ENCODE data around the gene CLSTN2. TPM values are rescaled to one million over a fixed set of nuclear protein-coding genes. Genes with fewer than 3 reads are reported as not detected.

CLSTN2 gene
- total and polyA plus RNA-seq, 4 donors = 0.09 to 2.2 (median 0.55) TPM

GRCh38 chr3:139970526-139970925 lies 35.5 kb downstream of the CLSTN2 start:
- H3K9ac ChIP-seq (ENCODE audit: low read depth in 1 of 2, low read length in 2 of 2) = no peak overlapping the region
- H3K36me3 ChIP-seq (ENCODE audit: control insufficient read depth in 4 of 4, insufficient read depth in 3 of 4, low read depth in 1 of 4, low read length in 3 of 4) = no peaks in the 10 kb centered on the region
- H3K4me1 ChIP-seq (ENCODE audit: control insufficient read depth in 4 of 4, insufficient read depth in 4 of 4, low read length in 3 of 4) = no peaks in the 10 kb centered on the region
- no peaks in the 10 kb centered on the region for H3K9me3 ChIP-seq (ENCODE audit: control insufficient read depth in 4 of 4, low read length in 3 of 4)
- WGBS = 86% methylated on average over 5 of the region's 5 CpGs
- no peak overlapping the region for H3K4me3 ChIP-seq (ENCODE audit: low read depth in 1 of 3, low read length in 3 of 3)
- H3K27me3 ChIP-seq (ENCODE audit: control insufficient read depth in 4 of 4, insufficient read depth in 4 of 4, low read length in 3 of 4) = no peaks in the 10 kb centered on the region
- TF ChIP-seq FOXA1 (IDR thresholded peaks at IDR 0.05) = no peak
- TF ChIP-seq HNF4G (IDR thresholded peaks at IDR 0.05) = no peak
- no peak for TF ChIP-seq NR2F2 (IDR thresholded peaks at IDR 0.05)
- no peak for TF ChIP-seq RXRA (IDR thresholded peaks at IDR 0.05)
- no peak for TF ChIP-seq REST (IDR thresholded peaks at IDR 0.05)
- no peak for TF ChIP-seq GABPA (IDR thresholded peaks at IDR 0.05 in 1 of 2, conservative IDR thresholded peaks at IDR 0.05 in 1 of 2)
- no peak for TF ChIP-seq HNF4A (conservative IDR thresholded peaks at IDR 0.05)
- no peak for TF ChIP-seq RAD21 (IDR thresholded peaks at IDR 0.05)
- no peak for TF ChIP-seq FOXA2 (IDR thresholded peaks at IDR 0.05)
- TF ChIP-seq ATF3 (IDR thresholded peaks at IDR 0.05) = no peak
- no peak for TF ChIP-seq EGR1 (IDR thresholded peaks at IDR 0.05; ENCODE audit: low read depth in 2 of 2)
- no peak overlapping the region for H3K27ac ChIP-seq (ENCODE audit: low read depth in 1 of 2, low read length in 2 of 2)
- no peak for DNase-seq (ENCODE audit: low spot score)

- DNase-seq (ENCODE audit: low spot score) = no peak
- TF ChIP-seq RAD21 (IDR thresholded peaks at IDR 0.05) (no peak), YY1 (IDR thresholded peaks at IDR 0.05) (no peak)
- H3K9me3 ChIP-seq (ENCODE audit: control insufficient read depth in 4 of 4, low read length in 3 of 4) = no peaks in the 10 kb centered on the region
- H3K9ac ChIP-seq (ENCODE audit: low read depth in 1 of 2, low read length in 2 of 2) = no peak overlapping the region
- no peaks in the 10 kb centered on the region for H3K36me3 ChIP-seq (ENCODE audit: control insufficient read depth in 4 of 4, insufficient read depth in 3 of 4, low read depth in 1 of 4, low read length in 3 of 4)
- H3K27me3 ChIP-seq (ENCODE audit: control insufficient read depth in 4 of 4, insufficient read depth in 4 of 4, low read length in 3 of 4) = no peaks in the 10 kb centered on the region
- H3K4me3 ChIP-seq (ENCODE audit: low read depth in 1 of 3, low read length in 3 of 3) = no peak overlapping the region
- no peaks in the 10 kb centered on the region for H3K4me1 ChIP-seq (ENCODE audit: control insufficient read depth in 4 of 4, insufficient read depth in 4 of 4, low read length in 3 of 4)
- WGBS = 91% methylated on average over 2 of the region's 2 CpGs
- no peak overlapping the region for H3K27ac ChIP-seq (ENCODE audit: low read depth in 1 of 2, low read length in 2 of 2)
Observed at GRCh38 chr3:139974809-139975425, 39.9 kb downstream of the CLSTN2 start.

- Histone ChIP-seq H3K27me3 (ENCODE audit: control insufficient read depth in 4 of 4, insufficient read depth in 4 of 4, low read length in 3 of 4) (no peaks in the 10 kb centered on the region), H3K4me1 (ENCODE audit: control insufficient read depth in 4 of 4, insufficient read depth in 4 of 4, low read length in 3 of 4) (no peaks in the 10 kb centered on the region), H3K9me3 (ENCODE audit: control insufficient read depth in 4 of 4, low read length in 3 of 4) (no peaks in the 10 kb centered on the region), H3K4me3 (ENCODE audit: low read depth in 1 of 3, low read length in 3 of 3) (no peak overlapping the region), H3K9ac (ENCODE audit: low read depth in 1 of 2, low read length in 2 of 2) (no peak overlapping the region), H3K27ac (ENCODE audit: low read depth in 1 of 2, low read length in 2 of 2) (no peak overlapping the region), H3K36me3 (ENCODE audit: control insufficient read depth in 4 of 4, insufficient read depth in 3 of 4, low read depth in 1 of 4, low read length in 3 of 4) (no peaks in the 10 kb centered on the region)
- no peak for DNase-seq (ENCODE audit: low spot score)
- TF ChIP-seq EGR1 (IDR thresholded peaks at IDR 0.05; ENCODE audit: low read depth in 2 of 2) = no peak
- TF ChIP-seq FOXA1 (IDR thresholded peaks at IDR 0.05) = no peak
- no peak for TF ChIP-seq ATF3 (IDR thresholded peaks at IDR 0.05)
- TF ChIP-seq NR2F2 (IDR thresholded peaks at IDR 0.05) = no peak
- TF ChIP-seq HNF4A (conservative IDR thresholded peaks at IDR 0.05) = no peak
- no peak for TF ChIP-seq REST (IDR thresholded peaks at IDR 0.05)
- WGBS = 82% methylated on average over 5 of the region's 5 CpGs
Observed at GRCh38 chr3:139975594-139976365, 40.8 kb downstream of the CLSTN2 start.
